ENCODE measurements around the gene PLCH1.

DNA sequence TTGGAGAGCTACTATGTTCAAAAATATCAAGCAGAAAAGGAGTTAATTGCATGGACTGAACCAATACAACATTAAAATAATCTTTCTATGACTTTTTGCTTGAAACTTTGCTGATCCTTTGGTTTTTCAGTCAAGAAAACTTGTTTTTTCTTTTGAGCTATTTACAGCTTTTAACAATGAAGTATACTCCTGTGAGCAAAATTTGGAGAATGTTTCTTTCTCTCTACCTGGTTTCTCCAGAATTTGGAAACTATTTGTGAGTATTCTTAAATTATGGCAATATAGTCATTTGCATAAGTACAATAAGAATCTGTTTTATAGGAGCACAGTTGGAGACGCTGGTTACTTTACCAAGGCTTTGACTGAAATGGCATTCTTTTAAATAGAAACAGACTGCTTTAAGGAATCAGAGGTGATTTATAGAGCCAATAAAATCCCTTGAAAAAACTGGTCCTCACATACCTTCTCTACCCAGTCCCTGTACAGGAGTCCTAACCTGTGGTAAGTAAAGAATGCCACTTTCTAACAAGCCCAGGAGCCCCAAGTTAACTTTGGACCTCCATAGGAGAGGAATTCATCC, 127.4 kb downstream of the PLCH1 start:
- TF ChIP-seq CTCF (conservative IDR thresholded peaks at IDR 0.05 in 1 of 2, IDR thresholded peaks at IDR 0.05 in 1 of 2; ENCODE audit: low read depth in 1 of 2, low read length in 2 of 2), result no peak
- TF ChIP-seq EZH2 (IDR thresholded peaks at IDR 0.05; ENCODE audit: low read length, missing control alignments), result no peak
